Hepatocyte (in vitro differentiated cells): ENCODE results near the gene PIKFYVE.

Experiments used
- CTCF ChIP-seq: fragments of 200-600 bp; sonication (generic); IDR thresholded peaks from 2 replicates; pipeline ENCODE4 v1.5.1; 2016; ENCODE audit warnings: antibody characterized with exemption, mild to moderate bottlenecking; ENCODE audit not compliant: poor library complexity
- EZH2 ChIP-seq: fragments of 200-600 bp; sonication (generic); IDR thresholded peaks from 2 replicates; pipeline ENCODE4 v1.6.1; 2016; ENCODE audit warnings: antibody characterized with exemption, mild to moderate bottlenecking, borderline replicate concordance
- EZH2phosphoT487 ChIP-seq: fragments of 200-600 bp; sonication (generic); IDR thresholded peaks from one replicate; pipeline ENCODE4 v1.6.1; 2018; ENCODE audit warnings: antibody characterized with exemption, mild to moderate bottlenecking, low read depth, moderate library complexity; ENCODE audit not compliant: unreplicated experiment, severe bottlenecking

- TF ChIP-seq CTCF (no peak), EZH2 (no peak), EZH2phosphoT487 (no peak)
Measured at GRCh38 chr2:208350610-208351009, 84.6 kb downstream of the PIKFYVE start.
